Mesendoderm (in vitro differentiated cells): ENCODE data around the gene N4BP2.
"Not testable (repeated sequence)": the region's sequence is repeated elsewhere in the genome, so short reads cannot be mapped to it uniquely, and the experiment has no call there.

Experiments
- DNase-seq: peaks from one replicate; pipeline ENCODE4 v3.0.0; 2013
- H2AK5ac ChIP-seq: 2 replicates; pipeline ENCODE4 v1.6.1; 2013; ENCODE audit warnings: low read length, inconsistent platforms
- H2BK120ac ChIP-seq: 2 replicates; pipeline ENCODE4 v1.6.1; 2013; ENCODE audit warnings: low read depth, mild to moderate bottlenecking, low read length, moderate library complexity, mixed read lengths
- H2BK15ac ChIP-seq: replicated peaks from 2 replicates; pipeline ENCODE4 v1.6.1; 2013; ENCODE audit warnings: low read depth, mild to moderate bottlenecking, moderate library complexity
- H2BK5ac ChIP-seq: 2 replicates; pipeline ENCODE4 v1.6.1; 2013; ENCODE audit warnings: low read length, inconsistent platforms
- H3K18ac ChIP-seq: 2 replicates; pipeline ENCODE4 v1.6.1; 2013; ENCODE audit warnings: mild to moderate bottlenecking, low read length, mixed read lengths
- H3K23ac ChIP-seq: one replicate; pipeline ENCODE4 v1.6.1; 2013; ENCODE audit warnings: low read length
- H3K27ac ChIP-seq: 2 replicates; pipeline ENCODE4 v1.5.1; 2013; ENCODE audit warnings: low read depth, mild to moderate bottlenecking, inconsistent platforms, low read length, moderate library complexity
- H3K27me3 ChIP-seq: 2 replicates; pipeline ENCODE4 v1.6.1; 2013; ENCODE audit warnings: low read length, control low read depth, mild to moderate bottlenecking, inconsistent platforms; ENCODE audit not compliant: insufficient read depth, poor library complexity
- H3K36me3 ChIP-seq: 2 replicates; pipeline ENCODE4 v1.6.1; 2013; ENCODE audit warnings: low read length, inconsistent platforms; ENCODE audit not compliant: control insufficient read depth, insufficient read depth
- H3K4ac ChIP-seq: one replicate; pipeline ENCODE4 v1.6.1; 2013; ENCODE audit warnings: low read depth, mild to moderate bottlenecking, low read length, moderate library complexity
- H3K4me1 ChIP-seq: 2 replicates; pipeline ENCODE4 v1.6.1; 2013; ENCODE audit warnings: low read depth, low read length, inconsistent platforms; ENCODE audit not compliant: control insufficient read depth
- H3K4me2 ChIP-seq: 2 replicates; pipeline ENCODE4 v1.6.1; 2013; ENCODE audit warnings: low read length
- H3K4me3 ChIP-seq: 2 replicates; pipeline ENCODE4 v1.5.1; 2013; ENCODE audit warnings: mild to moderate bottlenecking, low read length
- H3K56ac ChIP-seq: one replicate; pipeline ENCODE4 v1.6.1; 2013; ENCODE audit warnings: low read length
- H3K79me1 ChIP-seq: 2 replicates; pipeline ENCODE4 v1.6.1; 2013; ENCODE audit warnings: low read length, inconsistent platforms
- H3K79me2 ChIP-seq: 2 replicates; pipeline ENCODE4 v1.6.1; 2013; ENCODE audit warnings: mild to moderate bottlenecking, low read length; ENCODE audit not compliant: control insufficient read depth, insufficient read depth
- H3K9ac ChIP-seq: 2 replicates; pipeline ENCODE4 v1.6.1; 2013; ENCODE audit warnings: low read length, inconsistent platforms
- H4K5ac ChIP-seq: one replicate; pipeline ENCODE4 v1.6.1; 2013; ENCODE audit warnings: low read length
- H4K8ac ChIP-seq: one replicate; pipeline ENCODE4 v1.6.1; 2013; ENCODE audit warnings: low read depth, mild to moderate bottlenecking, control low read depth, low read length, moderate library complexity
- WGBS: extraction: QIAGEN DNeasy Blood & Tissue Kit; methylation state at CpG from one replicate; pipeline ENCODE4 v1.1.7; 2013; ENCODE audit warnings: low lambda C conversion rate, missing lambda C conversion rate; ENCODE audit not compliant: insufficient coverage; ENCODE audit errors: extremely low coverage; 5-methylcytosine and 5-hydroxymethylcytosine counted together

The N4BP2 gene

GRCh38 chr4:40143926-40144508, 87.4 kb downstream of the N4BP2 start:
- DNase-seq: no peak
- Histone ChIP-seq H2BK120ac (no peak overlapping the region), H3K4me1 (no peaks in the 10 kb centered on the region), H3K18ac (no peak overlapping the region), H3K4me3 (no peak overlapping the region), H3K36me3 (peaks cover 2% of the 10 kb centered on the region), H3K27me3 (no peaks in the 10 kb centered on the region), H2BK5ac (no peak overlapping the region), H3K27ac (no peak overlapping the region), H3K23ac (no peak overlapping the region), H4K5ac (no peak overlapping the region), H3K4ac (no peak overlapping the region), H2BK15ac (no peak overlapping the region), H3K79me2 (no peaks in the 10 kb centered on the region), H3K79me1 (no peaks in the 10 kb centered on the region), H3K9ac (no peak overlapping the region), H3K4me2 (no peak overlapping the region), H3K56ac (no peak overlapping the region), H2AK5ac (no peak overlapping the region), H4K8ac (no peak overlapping the region)
- no CpG with 5 or more reads among the region's 6 CpGs for WGBS

- Histone ChIP-seq H4K5ac (no peak overlapping the region), H3K4me3 (no peak overlapping the region), H3K4me2 (no peak overlapping the region), H2BK5ac (no peak overlapping the region), H3K4ac (no peak overlapping the region), H3K18ac (no peak overlapping the region), H3K27me3 (no peaks in the 10 kb centered on the region), H3K36me3 (peaks cover 2% of the 10 kb centered on the region), H3K56ac (no peak overlapping the region), H3K79me2 (no peaks in the 10 kb centered on the region), H4K8ac (no peak overlapping the region), H2BK15ac (no peak overlapping the region), H3K9ac (no peak overlapping the region), H3K79me1 (no peaks in the 10 kb centered on the region), H3K4me1 (no peaks in the 10 kb centered on the region), H3K23ac (no peak overlapping the region), H3K27ac (no peak overlapping the region), H2BK120ac (no peak overlapping the region), H2AK5ac (no peak overlapping the region)
- DNase-seq: no peak
- no CpG with 5 or more reads among the region's 2 CpGs for WGBS
These were observed 88.1 kb downstream of the N4BP2 start for GRCh38 chr4:40144716-40145115.

- H4K5ac ChIP-seq, H3K4me2 ChIP-seq, H3K4me3 ChIP-seq, H3K27ac ChIP-seq, H2BK5ac ChIP-seq, H3K4ac ChIP-seq, H3K27me3 ChIP-seq, H3K23ac ChIP-seq, H3K79me1 ChIP-seq, H3K18ac ChIP-seq, H2BK120ac ChIP-seq, H3K36me3 ChIP-seq, H4K8ac ChIP-seq, H3K9ac ChIP-seq, H2BK15ac ChIP-seq, H3K79me2 ChIP-seq, DNase-seq, H3K56ac ChIP-seq, H2AK5ac ChIP-seq, H3K4me1 ChIP-seq: not testable (repeated sequence)
- no CpG with 5 or more reads among the region's 31 CpGs for WGBS
These were observed 90.8 kb downstream of the N4BP2 start for GRCh38 chr4:40147490-40147889.

- H4K5ac ChIP-seq: no peak overlapping the region
These were observed 93.3 kb downstream of the N4BP2 start for GRCh38 chr4:40149960-40150385.

GRCh38 chr4:40150932-40151331, 94.3 kb downstream of the N4BP2 start:
- no peak for DNase-seq
- H4K8ac ChIP-seq: no peak overlapping the region
- H3K36me3 ChIP-seq: no peaks in the 10 kb centered on the region
- no peak overlapping the region for H2BK5ac ChIP-seq
- H3K4me1 ChIP-seq: no peaks in the 10 kb centered on the region
- no peak overlapping the region for H2BK120ac ChIP-seq
- H3K56ac ChIP-seq: no peak overlapping the region
- H3K9ac ChIP-seq: no peak overlapping the region
- no peaks in the 10 kb centered on the region for H3K79me1 ChIP-seq
- H3K27me3 ChIP-seq: no peaks in the 10 kb centered on the region
- H3K27ac ChIP-seq: no peak overlapping the region
- H3K23ac ChIP-seq: no peak overlapping the region
- H3K79me2 ChIP-seq: no peaks in the 10 kb centered on the region
- no peak overlapping the region for H3K18ac ChIP-seq
- no peak overlapping the region for H3K4ac ChIP-seq
- no peak overlapping the region for H3K4me2 ChIP-seq
- H2BK15ac ChIP-seq: no peak overlapping the region
- H3K4me3 ChIP-seq: no peak overlapping the region
- no peak overlapping the region for H4K5ac ChIP-seq
- WGBS: no CpG with 5 or more reads among the region's 3 CpGs
- H2AK5ac ChIP-seq: no peak overlapping the region

More at GRCh38 chr4:40149960-40150385, 93.3 kb downstream of the N4BP2 start:
- Histone ChIP-seq H3K27ac (no peak overlapping the region), H2BK15ac (no peak overlapping the region), H3K4me3 (no peak overlapping the region), H3K4me2 (no peak overlapping the region), H3K18ac (no peak overlapping the region), H3K9ac (no peak overlapping the region), H3K56ac (no peak overlapping the region), H3K27me3 (no peaks in the 10 kb centered on the region), H2AK5ac (no peak overlapping the region), H3K4me1 (no peaks in the 10 kb centered on the region), H3K79me2 (no peaks in the 10 kb centered on the region), H3K23ac (no peak overlapping the region), H4K8ac (no peak overlapping the region), H2BK120ac (no peak overlapping the region), H3K36me3 (no peaks in the 10 kb centered on the region), H3K79me1 (no peaks in the 10 kb centered on the region), H3K4ac (no peak overlapping the region), H2BK5ac (no peak overlapping the region)
- peak; percentile 86 for DNase-seq
- no CpG with 5 or more reads among the region's 3 CpGs for WGBS

GRCh38 chr4:40152637-40153036, 96.0 kb downstream of the N4BP2 start:
- no peaks in the 10 kb centered on the region for H3K27me3 ChIP-seq
- H2BK120ac ChIP-seq: no peak overlapping the region
- no CpG with 5 or more reads among the region's 4 CpGs for WGBS
- H3K9ac ChIP-seq: no peak overlapping the region
- no peak overlapping the region for H2BK5ac ChIP-seq
- H4K5ac ChIP-seq: no peak overlapping the region
- no peak overlapping the region for H2AK5ac ChIP-seq
- H3K4me2 ChIP-seq: no peak overlapping the region
- H3K23ac ChIP-seq: no peak overlapping the region
- no peak overlapping the region for H3K27ac ChIP-seq
- no peak overlapping the region for H4K8ac ChIP-seq
- H3K79me2 ChIP-seq: no peaks in the 10 kb centered on the region
- H3K18ac ChIP-seq: no peak overlapping the region
- no peak for DNase-seq
- H3K56ac ChIP-seq: no peak overlapping the region
- no peaks in the 10 kb centered on the region for H3K4me1 ChIP-seq
- no peaks in the 10 kb centered on the region for H3K79me1 ChIP-seq
- no peak overlapping the region for H2BK15ac ChIP-seq
- no peak overlapping the region for H3K4me3 ChIP-seq
- no peaks in the 10 kb centered on the region for H3K36me3 ChIP-seq
- H3K4ac ChIP-seq: no peak overlapping the region
